HL-60 (cell line): ENCODE measurements around the gene EPS15.

Experiments
- DNase-seq, 2 experiments: peaks; one replicate each; pipeline ENCODE4 v3.0.0-alpha.2; 2010 to 2020; ENCODE audit warnings: low read depth in 1 of 2, low spot score in 1 of 2
- H3K27ac ChIP-seq: fragments of 250-450 bp; sonication (Bioruptor Pico); replicated peaks from 2 replicates; pipeline ENCODE4 v1.5.1; 2020; ENCODE audit warnings: mild to moderate bottlenecking, moderate library complexity
- H3K27me3 ChIP-seq: fragments of 250-450 bp; sonication (Bioruptor Pico); 2 replicates; pipeline ENCODE4 v1.5.1; 2021; ENCODE audit warnings: mild to moderate bottlenecking, moderate library complexity; ENCODE audit not compliant: insufficient read depth, poor library complexity, severe bottlenecking
- H3K4me3 ChIP-seq: replicated peaks from 2 replicates; pipeline ENCODE4 v1.5.1; 2011; ENCODE audit warnings: mild to moderate bottlenecking, control low read depth, low read length; ENCODE audit not compliant: insufficient read depth
- CTCF ChIP-seq: IDR thresholded peaks from one replicate; pipeline ENCODE4 v1.5.1; 2011; ENCODE audit warnings: low read length, control low read depth, inconsistent platforms; ENCODE audit not compliant: insufficient read depth
- GABPA ChIP-seq: IDR thresholded peaks from 2 replicates; pipeline ENCODE4 v1.6.1; 2012; ENCODE audit warnings: low read depth
- POLR2AphosphoS5 ChIP-seq: IDR thresholded peaks from 2 replicates; pipeline ENCODE4 v1.6.1; 2012; ENCODE audit warnings: low read depth
- REST ChIP-seq: IDR thresholded peaks from 2 replicates; pipeline ENCODE4 v1.6.1; 2012; ENCODE audit warnings: low read depth; ENCODE audit not compliant: insufficient replicate concordance
- SPI1 ChIP-seq: IDR thresholded peaks from 2 replicates; pipeline ENCODE4 v1.6.1; 2012; ENCODE audit warnings: low read depth, mild to moderate bottlenecking, borderline replicate concordance

Gene EPS15

GRCh38 chr1:51473331-51474115 lies 45.5 kb downstream of the EPS15 start:
- no peak overlapping the region for H3K27ac ChIP-seq
- no peak for DNase-seq
- no peaks in the 10 kb centered on the region for H3K27me3 ChIP-seq
- TF ChIP-seq REST (no peak), POLR2AphosphoS5 (no peak)
- no peak overlapping the region for H3K4me3 ChIP-seq

- TF ChIP-seq CTCF (no peak), SPI1 (peak; percentile 34; the same call in 1 of the 2 replicates)
- H3K27me3 ChIP-seq, result no peaks in the 10 kb centered on the region
- DNase-seq, result peak in 1 of 2 experiments; percentile 30
Measured at GRCh38 chr1:51472359-51472758, 46.7 kb downstream of the EPS15 start.

GRCh38 chr1:51469518-51469917 lies 49.5 kb downstream of the EPS15 start:
- H3K27ac ChIP-seq, result no peak overlapping the region
- no peaks in the 10 kb centered on the region for H3K27me3 ChIP-seq
- DNase-seq, result no peak
- no peak overlapping the region for H3K4me3 ChIP-seq
- TF ChIP-seq SPI1 (no peak), GABPA (no peak), POLR2AphosphoS5 (no peak), REST (no peak), CTCF (no peak)

More at GRCh38 chr1:51472359-51472758, 46.7 kb downstream of the EPS15 start:
- H3K4me3 ChIP-seq, result no peak overlapping the region
- H3K27ac ChIP-seq, result no peak overlapping the region; the same call in 1 of the 2 replicates

GRCh38 chr1:51464828-51465227 lies 54.2 kb downstream of the EPS15 start:
- Histone ChIP-seq H3K27ac (no peak overlapping the region), H3K27me3 (no peaks in the 10 kb centered on the region), H3K4me3 (no peak overlapping the region)
- TF ChIP-seq GABPA, result no peak
- no peak for TF ChIP-seq SPI1
- TF ChIP-seq REST, result no peak
- no peak for TF ChIP-seq CTCF
- TF ChIP-seq POLR2AphosphoS5, result no peak
- DNase-seq, result no peak
